Measurements from ENCODE around the gene TMPRSS3.

TMPRSS3 gene

DNA sequence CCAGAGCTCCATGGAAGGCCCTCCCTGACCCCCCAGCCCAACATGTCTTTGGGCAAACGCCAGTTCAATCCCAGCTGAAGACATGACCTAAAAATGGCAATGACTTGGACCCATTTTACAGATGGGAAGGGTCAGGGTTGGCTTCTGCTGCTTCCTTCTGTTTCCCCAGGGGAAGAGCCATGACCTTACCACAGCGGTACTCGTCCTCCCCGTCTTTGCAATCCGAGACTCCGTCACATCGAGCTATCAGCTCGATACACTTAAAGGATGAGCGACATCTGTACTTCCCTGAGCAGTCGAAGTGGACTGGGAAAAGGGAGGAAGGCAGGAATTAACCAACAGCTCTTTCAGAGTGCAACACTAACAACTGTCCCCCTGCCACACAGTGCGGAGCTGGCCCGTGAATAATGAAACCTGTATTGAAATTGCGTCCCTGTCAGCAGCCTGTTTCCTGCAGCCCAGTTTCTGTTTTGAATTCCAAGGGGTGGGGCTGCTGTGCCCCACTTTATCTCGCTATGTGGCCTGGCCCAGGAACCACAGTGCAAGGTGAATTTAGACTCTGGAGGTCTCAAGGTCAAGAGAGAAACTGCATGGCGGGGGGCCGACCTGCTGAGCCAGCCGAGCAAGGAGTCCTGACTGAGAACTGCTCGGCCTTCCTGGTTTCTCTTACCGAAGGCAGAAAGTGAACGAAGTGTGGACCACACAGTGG, 7.0 kb downstream of the TMPRSS3 start:
- no peak for DNase-seq (ENCODE audit: low read depth in 2 of 2)

DNA sequence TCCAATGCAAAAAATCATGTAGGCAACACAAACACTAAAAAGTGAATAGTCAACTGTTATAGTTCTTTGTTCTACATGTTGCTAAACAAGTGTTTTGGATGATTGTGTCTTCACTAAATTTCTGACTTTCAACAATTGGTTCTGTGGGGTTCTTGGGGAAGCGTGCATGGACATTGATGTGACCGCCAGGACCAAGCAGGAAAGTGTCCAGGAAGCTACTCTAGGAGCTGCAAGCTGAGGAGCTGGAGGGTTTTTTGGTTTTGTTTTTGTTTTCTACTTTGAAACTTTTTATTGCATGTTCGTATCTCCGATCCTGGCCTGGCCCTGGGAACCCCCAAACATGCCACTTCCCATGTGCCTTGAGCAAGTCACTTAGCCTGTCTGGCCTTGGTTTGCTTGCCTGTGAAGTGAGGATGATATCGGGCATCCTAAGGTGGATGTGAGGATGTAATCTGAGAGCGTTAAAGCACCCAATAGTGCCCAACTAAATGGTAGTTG, 8.0 kb downstream of the TMPRSS3 start:
- DNase-seq (ENCODE audit: low read depth in 2 of 2) = no peak

DNA sequence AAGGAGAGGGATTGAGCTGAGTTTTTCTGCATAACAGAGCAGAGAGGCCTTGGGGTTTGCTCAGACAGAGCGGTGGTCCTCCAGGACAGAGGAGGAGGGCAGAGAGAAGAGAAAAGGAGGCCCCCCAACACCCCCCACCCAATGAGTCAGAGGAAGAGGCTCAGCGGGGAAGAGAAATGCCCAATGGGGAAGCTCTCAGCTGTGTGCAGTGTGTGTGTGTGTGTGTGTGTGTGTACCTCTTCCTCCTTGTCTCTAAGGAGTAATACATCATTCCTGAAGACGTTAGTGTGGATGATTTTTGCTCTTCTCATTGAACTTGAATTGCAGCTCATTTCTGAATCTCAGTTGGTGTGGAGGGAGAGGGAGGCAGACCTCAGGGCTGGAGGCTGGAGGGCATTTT, 8.7 kb downstream of the TMPRSS3 start:
- DNase-seq (ENCODE audit: low read depth in 2 of 2) = no peak

DNA sequence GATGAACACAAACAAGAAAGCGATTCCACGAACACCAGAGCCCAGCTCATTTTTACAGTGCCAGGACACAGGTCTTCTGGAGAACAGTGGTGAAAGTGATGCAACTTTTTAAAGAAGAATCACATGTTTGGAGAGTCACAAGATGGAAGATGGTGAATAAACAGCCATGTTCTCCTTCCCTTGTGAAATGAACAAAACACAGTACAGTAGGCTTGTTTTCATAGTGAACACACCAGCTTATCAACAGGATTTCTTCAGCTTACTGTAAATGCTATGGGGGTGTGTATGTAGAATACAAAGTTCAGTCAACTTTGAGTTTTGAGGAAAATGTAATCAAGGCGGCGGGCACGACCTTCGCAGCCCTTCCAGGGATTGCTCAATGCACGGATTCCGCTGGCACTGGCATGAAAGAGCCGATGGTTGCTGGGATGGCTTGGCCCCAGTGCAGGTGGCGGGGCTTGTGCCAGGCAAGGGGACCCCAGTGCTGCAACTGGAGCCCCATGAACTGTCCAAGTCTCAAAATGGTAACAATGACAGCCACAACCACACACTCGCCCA, 9.7 kb downstream of the TMPRSS3 start:
- DNase-seq (ENCODE audit: low read depth in 2 of 2) = no peak

DNA sequence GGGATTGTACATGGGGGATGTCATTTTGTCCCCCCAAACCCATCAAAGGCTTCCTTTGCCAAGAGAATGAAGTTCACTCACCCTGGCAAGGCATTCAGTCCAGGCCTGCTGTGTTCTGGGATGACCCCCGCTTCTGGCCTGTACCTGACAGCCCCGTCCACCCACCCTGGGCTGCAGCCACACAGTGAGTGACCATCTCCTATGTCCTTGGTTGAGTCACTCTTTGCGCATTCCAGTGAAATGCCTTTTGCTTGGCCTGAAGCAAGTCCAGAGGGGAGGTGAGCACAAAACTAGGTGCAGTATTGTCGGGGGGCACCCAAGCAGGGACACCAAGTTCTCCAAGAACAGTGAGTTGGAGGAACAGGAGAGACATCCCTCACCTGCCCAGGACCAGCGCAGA, 10.2 kb downstream of the TMPRSS3 start:
- DNase-seq (ENCODE audit: low read depth in 2 of 2) = no peak

DNA sequence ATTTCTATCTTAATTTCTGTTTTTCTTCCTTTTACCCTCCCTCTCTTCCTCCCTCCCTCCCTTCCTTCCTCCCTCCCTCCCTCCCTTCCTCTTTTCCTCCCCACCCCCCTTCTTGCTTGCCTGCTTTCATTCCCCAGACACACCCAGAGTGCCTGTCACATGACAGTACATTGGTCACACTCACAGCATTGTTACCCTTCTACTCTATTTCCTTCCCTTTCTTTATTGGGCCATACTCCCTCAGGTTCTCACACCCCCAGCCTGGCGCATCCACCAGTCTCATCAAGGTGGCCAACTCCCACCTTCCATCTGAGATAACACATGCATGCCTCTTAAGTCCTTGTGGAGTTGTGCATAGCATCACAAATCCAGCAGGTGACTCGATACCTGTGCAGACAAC, 10.9 kb downstream of the TMPRSS3 start:
- DNase-seq (ENCODE audit: low read depth in 2 of 2) = no peak

DNA sequence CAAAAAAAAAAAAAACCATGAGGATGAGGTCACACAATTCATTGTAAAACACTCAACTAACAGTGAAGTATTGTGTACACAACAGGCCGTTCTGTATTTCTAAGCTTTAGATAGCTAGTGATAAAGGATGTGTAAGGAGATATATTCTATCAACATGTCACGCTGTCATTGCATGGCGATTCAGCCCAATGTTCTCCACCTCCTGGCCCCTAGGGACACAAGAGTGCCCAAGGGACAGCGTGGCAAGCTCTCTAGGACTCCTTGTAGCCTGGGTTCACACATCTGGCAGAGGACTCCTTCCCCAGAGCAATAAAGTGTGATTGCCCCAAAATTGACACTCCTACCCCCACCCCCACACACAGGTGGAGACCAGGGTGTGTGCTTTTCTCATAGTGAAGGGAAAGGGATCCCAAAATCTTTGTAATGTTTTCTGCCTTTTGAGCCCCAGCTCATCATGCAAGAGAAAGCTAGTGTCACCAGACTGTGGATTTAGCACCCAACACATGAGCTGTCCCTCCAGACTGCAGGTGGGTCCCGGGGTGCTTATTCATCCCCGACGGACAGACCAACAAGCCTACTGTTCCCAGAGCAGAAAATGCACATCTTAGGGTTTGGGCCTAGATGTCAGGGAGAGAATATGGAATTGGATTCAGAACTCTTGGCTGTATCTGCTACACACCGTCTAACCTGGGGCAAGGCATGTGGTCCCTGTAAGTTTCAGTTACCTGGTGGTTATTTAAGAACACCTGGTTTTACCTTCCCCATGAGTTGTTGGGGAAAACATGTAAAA, 11.5 kb downstream of the TMPRSS3 start:
- no peak for DNase-seq (ENCODE audit: low read depth in 2 of 2)

DNA sequence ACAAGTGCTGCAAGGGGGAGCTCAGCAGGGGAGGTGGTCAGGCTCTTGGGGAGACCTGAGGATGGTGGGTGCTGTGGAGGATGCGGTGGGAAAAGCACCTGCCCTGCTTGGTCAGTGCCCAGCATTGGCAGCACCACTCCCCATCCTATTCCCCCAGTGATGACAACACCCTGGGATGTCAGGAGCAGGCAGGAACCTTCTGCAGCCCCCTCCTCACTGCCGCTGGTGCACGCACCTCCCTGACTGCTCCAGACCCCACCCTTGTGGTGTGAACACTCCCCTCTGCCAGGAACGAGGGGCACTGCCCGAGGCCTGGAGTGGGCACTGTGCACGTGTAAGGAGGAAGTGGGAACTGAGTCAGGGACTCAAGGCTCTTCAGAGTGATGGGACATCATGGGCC, 12.5 kb downstream of the TMPRSS3 start:
- no peak for DNase-seq (ENCODE audit: low read depth in 2 of 2)

DNA sequence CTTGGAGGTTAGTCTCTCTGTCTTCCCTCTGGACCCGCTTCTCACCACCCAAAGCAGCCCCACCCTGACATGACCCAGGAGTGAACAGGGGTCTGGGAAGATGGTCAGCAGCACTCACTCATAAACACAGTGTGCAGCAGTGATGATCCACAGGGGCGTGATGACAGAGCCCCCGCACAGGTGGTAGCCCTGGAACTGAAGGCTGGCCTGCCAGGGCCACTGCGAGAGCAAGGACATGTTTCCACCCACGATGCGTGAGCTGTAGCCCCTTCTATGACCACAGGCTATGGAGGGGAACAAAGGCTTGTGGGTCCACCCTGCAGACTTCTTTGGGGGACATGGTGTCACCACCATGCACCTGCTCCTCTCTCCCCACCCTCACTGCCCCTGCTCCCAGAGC, 12.9 kb downstream of the TMPRSS3 start:
- no peak for DNase-seq (ENCODE audit: low read depth in 2 of 2)

DNA sequence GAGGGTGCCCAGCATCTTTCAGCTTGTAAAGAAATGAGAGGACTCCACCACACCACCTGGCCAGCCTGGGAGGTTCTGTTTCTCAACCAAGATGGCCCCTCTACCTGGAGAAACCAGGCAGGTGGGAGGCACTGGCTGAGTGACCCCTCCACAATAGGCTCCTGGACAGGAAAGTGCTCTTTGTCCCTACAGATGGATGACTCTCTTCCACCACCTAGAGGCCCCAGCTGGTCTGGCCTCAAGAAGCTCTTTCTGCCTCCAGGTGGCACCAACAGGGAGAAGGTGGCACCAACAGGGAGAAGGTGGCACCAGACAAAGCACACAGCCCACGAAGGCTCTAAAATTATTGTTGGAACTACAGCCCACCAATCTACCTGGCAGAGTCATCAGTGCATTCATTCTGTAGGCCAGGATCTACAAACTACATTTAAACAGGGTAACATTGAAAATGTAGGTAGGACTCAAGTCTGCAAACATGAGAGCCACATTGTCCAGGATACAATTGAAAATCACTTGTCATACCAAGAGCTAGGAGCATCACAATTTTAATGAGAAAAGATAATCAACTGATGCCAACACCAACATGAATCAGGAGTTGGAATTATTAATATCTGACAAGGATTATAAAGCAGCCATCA, 14.4 kb downstream of the TMPRSS3 start:
- DNase-seq (ENCODE audit: low read depth in 2 of 2) = no peak

DNA sequence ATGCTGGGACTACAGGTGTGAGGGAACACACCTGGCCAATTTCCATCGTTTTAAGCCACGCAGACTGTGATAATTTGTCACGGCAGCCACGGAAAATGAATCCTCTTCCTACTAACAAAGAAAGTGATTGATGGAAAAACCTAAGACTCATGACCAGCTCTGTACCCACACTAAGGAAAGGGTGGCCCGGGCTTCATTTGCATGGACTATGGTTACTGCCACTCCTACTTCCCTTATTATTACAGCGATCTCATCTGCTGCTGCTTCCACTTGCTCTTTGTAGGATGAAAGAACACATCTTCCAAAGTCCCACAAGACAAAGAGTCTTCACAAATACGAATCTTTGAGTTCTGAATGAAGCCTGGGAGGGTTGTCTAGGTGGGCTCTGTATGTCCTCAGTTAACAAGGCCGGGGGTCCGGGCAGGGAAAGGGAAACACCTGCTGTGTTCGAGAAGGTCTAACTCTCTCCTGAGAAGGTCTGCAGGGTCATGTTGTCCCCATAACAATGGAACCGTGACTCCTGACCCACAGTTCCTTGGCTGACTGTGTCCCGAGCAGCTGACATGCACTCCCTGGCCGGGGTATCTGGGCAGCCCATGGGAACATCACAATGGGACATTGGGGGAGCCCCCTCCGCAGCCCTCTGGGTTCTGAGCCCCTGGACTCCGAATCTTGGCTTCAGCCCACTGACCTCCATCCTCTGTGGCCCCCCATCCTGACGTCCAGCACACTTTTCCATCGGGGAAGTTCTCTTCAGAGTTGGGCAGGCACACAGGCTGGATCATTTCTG, 16.2 kb downstream of the TMPRSS3 start:
- no peak for DNase-seq (ENCODE audit: low read depth in 2 of 2)

DNA sequence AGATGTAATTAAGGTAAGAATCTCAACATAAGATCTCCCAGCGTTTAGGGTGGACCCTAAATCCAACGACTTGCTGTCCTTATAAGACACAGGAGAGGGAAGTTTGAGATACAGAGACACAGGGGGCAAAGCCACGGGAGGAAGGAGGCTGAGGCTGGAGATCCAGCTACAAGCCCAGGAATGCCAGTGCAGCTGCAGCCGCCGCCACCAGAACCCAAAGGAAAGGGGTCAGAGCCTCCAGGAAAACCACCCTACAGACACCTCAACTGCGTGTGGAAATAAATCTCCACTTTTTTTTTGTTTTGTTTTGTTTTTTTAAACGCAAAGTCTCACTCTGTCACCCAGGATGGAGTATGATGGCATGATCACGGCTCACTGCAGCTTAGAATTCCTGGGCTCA, 17.4 kb downstream of the TMPRSS3 start:
- DNase-seq (ENCODE audit: low read depth in 2 of 2) = no peak

DNA sequence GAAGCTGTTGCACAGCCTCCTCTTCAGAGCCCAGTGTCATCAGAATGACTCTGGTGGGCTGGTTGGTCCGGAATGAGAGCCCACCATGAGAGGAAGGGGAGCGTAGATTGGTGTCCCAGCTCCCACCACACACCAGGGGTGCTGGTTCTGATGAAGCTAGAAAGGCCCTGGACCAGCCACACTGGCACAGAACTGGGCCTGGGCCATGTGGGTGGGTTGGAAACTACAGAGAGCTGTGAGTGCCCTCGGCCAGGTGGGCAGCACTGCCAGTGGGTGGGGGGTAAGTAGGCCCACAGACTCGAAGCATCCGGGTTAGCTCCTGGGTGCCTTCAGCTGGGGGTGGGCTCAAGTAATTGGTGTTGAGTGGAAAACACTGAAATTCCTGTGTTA, 17.9 kb downstream of the TMPRSS3 start:
- DNase-seq (ENCODE audit: low read depth in 2 of 2) = no peak

DNA sequence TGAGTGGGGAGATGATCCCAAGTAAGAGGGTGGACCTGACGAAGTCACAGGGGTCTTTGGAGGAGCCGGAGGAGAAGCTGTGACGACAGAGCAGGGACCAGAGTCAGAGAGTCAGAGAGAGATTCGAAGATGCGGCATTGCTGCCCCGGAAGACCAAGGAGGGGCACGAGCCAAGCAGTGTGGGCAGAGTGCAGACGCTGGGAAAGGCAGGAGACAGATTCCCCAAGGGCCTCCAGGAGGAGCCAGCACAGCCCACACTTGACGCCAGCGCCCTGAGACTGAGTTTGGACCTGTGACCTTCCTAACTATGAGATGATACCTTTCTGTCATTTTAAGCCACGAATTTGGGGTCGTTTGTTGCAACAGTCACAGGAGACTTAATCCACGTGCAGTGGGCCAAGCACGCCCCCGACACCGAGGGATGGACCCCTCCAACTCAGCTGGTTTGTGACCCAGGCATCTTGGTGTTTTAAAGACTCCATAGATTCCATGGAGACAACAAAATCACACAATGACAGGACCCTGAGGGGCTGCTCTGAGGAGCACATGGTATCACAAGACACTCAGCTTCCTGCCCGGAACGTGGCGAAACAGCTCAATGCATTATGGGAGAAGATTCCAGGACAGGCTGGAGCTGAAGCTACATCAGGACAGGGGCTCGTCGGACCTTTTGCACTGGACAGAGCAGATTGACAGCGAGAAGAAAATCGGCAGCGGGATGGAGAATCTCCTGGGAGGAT, 18.5 kb downstream of the TMPRSS3 start:
- no peak for DNase-seq (ENCODE audit: low read depth in 2 of 2)

DNA sequence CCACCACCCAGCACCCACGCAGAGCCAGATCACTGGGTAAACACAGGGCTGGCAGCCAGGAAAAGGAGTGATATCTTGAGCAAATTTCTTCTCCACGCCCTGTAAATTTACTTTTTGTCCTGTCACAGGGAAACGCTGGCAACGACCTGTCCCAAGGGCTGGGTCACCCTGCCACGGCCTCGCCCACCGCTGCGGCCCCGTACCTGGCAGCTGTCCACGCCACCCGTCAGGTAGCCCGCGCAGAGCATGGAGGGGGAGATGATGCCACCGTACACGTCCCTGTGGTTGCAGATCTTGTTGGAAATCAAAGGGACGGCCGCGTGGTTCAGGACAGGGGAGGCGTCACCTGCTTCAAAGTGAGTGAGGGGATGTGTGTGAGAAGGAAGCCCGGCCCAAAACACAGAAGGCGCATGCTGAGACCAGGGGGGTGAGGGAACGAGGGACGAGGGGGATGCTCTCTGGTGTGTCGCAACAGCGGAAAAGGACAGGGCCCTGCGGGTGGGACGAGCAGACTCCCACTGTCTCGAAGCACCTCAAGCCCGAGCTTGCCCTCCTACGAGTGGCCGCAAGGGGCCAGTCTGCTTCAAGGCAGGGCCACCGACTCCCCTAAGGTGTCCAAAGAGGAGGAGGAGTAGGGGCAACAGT, 19.4 kb downstream of the TMPRSS3 start:
- DNase-seq (ENCODE audit: low read depth in 2 of 2) = no peak

DNA sequence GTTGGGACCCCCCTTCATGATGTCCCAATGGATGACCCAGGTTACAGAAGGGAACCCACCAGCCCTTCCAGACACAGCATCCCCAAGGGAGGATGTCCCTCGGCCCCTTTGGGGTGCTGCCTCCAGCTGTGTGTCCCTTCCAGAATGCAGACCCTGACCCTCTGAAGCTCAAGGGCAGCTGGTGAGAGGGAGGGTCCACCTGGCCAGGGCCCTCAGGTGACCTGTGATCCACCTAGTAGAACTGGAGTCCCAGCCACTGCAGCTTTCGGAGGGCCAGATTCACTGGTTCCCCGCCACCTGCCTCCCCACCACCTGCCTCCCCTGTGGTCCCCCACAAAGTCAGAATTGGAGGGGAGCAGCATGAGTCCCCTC, 19.9 kb downstream of the TMPRSS3 start:
- DNase-seq (ENCODE audit: low read depth in 2 of 2) = no peak

DNA sequence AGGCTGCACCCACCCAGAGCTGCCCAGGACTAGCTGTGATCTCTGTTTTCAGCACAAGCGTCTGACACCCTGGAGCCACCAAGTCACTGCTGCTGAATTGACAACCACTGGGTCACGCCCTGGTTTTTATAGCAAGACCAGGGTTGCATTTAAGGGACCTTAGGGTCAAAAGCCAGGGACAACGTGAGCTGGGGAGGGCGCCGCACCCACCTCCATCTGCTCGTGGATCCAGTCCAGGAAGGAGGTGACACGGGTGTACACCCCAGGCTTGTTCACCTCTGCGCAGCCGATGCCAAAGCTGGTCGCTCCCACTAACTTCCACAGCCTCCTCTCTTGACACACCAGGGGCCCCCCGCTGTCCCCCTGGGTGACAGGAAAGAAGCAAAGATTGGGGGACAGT, 20.3 kb downstream of the TMPRSS3 start:
- DNase-seq (ENCODE audit: low read depth in 2 of 2) = no peak

DNA sequence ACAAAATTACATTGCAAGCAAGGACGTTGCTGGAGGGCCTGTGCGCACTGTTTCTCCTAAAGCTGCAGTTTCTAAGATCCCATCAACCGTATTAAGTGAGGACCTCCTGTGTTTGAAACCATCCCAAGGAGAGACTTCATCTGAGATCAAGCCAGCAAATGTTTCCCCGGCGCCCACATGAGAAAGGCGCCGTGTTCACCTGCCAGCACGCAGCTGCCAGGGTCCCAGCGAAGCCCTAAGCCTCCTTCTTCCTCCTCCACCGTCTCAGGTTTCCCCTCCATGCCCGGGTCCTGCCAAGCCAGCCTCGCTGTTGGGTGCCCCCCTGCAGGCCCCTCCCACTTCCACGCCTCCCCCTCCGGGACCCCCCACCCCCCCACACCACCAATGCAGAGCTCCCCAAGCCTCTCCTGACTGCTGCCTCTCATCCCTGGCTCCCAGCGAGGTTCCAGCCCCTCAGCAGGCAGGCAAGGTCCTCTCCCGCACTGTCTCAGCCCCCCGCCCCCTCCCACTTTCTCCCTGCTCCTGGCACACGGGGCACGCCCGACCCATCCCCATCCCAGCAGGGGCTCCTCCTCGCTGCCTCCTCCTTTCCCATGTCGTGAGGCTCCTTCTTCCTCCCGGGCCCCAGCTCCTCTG, 20.9 kb downstream of the TMPRSS3 start:
- no peak for DNase-seq (ENCODE audit: low read depth in 2 of 2)

DNA sequence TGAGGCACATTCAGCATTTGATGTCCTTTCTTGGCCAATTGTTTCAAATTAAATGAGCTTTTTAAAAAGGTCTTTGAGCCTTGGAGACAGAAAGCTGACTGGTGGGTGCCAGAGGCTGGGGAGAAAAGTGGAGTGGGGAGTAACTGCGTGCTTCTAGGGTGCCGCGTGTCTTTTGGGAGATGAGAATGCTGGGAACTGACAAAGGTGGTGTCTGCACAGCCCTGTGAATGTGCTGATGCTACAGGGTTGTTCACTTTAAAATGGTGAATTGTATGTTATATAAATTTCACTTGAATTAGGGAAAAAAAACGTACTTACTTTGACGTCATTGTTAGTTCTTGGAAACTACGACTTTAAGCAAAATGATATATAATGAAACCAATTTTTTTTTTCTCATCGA, 21.4 kb downstream of the TMPRSS3 start:
- no peak for DNase-seq (ENCODE audit: low read depth in 2 of 2)

DNA sequence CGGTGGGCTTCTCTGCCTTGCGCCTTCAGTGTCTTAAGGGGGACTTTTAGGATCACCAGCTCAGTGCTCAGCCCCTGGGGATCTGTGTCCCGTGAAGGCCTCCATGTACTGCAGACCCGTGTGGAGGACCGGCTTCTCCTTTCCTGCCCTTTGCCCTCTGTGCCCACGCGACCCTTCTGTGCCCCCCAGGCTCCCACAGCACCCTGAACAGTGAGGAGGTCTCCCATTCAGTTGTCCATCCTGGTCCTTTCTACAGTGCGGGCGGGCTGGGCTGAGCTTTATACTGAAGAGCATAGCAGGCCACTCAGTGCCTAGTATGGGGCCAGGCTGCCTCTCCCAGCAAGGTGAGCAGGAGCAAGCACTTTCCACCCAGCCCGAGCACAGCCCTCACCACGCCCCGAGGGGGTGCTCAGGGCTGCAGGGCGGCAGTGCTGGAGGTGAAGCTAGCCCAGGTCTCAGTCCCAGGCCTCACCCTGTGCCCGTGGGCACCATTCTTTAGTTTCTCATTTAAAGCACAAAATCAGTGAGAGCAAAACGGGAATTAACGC, 21.9 kb downstream of the TMPRSS3 start:
- DNase-seq (ENCODE audit: low read depth in 2 of 2) = no peak

Data from fibroblast of skin of left quadriceps (primary cell).